Uterus (tissue), 4 donors: ENCODE measurements around the gene TOM1L1. TPM values are rescaled to one million over a fixed set of nuclear protein-coding genes. Genes with fewer than 3 reads are reported as not detected.
A peak's percentile ranks its signal among the peaks of the same experiment; 100 is the strongest.

Experiments
- DNase-seq, 2 donors: peaks; one replicate each; pipeline ENCODE4 v3.0.0-alpha.2; 2019 to 2020
- H3K27ac ChIP-seq, 2 donors: fragments of 200-600 bp; sonication (generic); 1 replicate in 1 of 2; 2 replicates in 1 of 2; pipeline ENCODE4 v1.5.1; 2016 to 2018
- H3K27me3 ChIP-seq, 2 donors: fragments of 200-600 bp; sonication (generic); one replicate each; pipeline ENCODE4 v1.5.1; 2018 to 2019; ENCODE audit warnings: control low read depth in 1 of 2
- H3K36me3 ChIP-seq, 2 donors: fragments of 200-600 bp; sonication (generic); one replicate each; pipeline ENCODE4 v1.5.1; 2019; ENCODE audit warnings: control low read depth in 1 of 2
- H3K4me1 ChIP-seq, 2 donors: fragments of 200-600 bp; sonication (generic); one replicate each; pipeline ENCODE4 v1.5.1; 2018 to 2019; ENCODE audit warnings: control low read depth in 1 of 2
- H3K4me3 ChIP-seq, 2 donors: fragments of 200-600 bp; sonication (generic); 1 replicate in 1 of 2; 2 replicates in 1 of 2; pipeline ENCODE4 v1.5.1; 2018 to 2019; ENCODE audit warnings: mild to moderate bottlenecking in 1 of 2
- H3K9me3 ChIP-seq, 2 donors: fragments of 200-600 bp; sonication (generic); one replicate each; pipeline ENCODE4 v1.5.1; 2019; ENCODE audit warnings: control low read depth in 1 of 2
- CTCF ChIP-seq, 4 experiments: fragments of 200-600 bp in 2 of 4; fragments of 450-650 bp in 2 of 4; sonication (generic) in 2 of 4; IDR thresholded peaks; one replicate each; pipeline ENCODE4 v1.5.1; 2016 to 2019; ENCODE audit warnings: antibody characterized with exemption in 4 of 4, mild to moderate bottlenecking in 2 of 4, moderate library complexity in 1 of 4
- POLR2A ChIP-seq, 2 donors: fragments of 450-650 bp; IDR thresholded peaks; one replicate each; pipeline ENCODE4 v1.6.1; 2016; ENCODE audit warnings: antibody characterized with exemption in 2 of 2, mild to moderate bottlenecking in 1 of 2, moderate library complexity in 1 of 2
- intact Hi-C: fragments of 100-400 bp; cut with DNase I; formaldehyde crosslinking; loops from one replicate; pipeline ENCODE4 v1.15.1; 2023; ENCODE audit warnings: low total_unique reads
- total RNA-seq, 4 donors: library from RNA; depleted of rRNA in 3 of 4; stranded (reverse); fragments of >200 nt in 3 of 4; gene quantifications; one replicate each; pipeline versions ENCODE4 v1.1.0 to v1.2.4, GENCODE V29; 2014 to 2023
- donor health status: DM: yes; HTN: yes; CAD: no.

TOM1L1 gene
- total RNA-seq, 4 donors from 2014 or later = 3.1 to 37.1 (median 20.9) TPM

- intact Hi-C loops = no loop called here
- no peak for TF ChIP-seq POLR2A (IDR thresholded peaks at IDR 0.05)
- no peak for TF ChIP-seq CTCF (IDR thresholded peaks at IDR 0.05)
- Histone ChIP-seq H3K27ac (no peak overlapping the region), H3K4me1 (no peaks in the 10 kb centered on the region), H3K9me3 (no peaks in the 10 kb centered on the region), H3K4me3 (no peak overlapping the region), H3K27me3 (no peaks in the 10 kb centered on the region), H3K36me3 (no peaks in the 10 kb centered on the region)
- no peak for DNase-seq
These were observed 89.5 kb downstream of the TOM1L1 start for GRCh38 chr17:54990118-54990517.

GRCh38 chr17:54991567-54991966 is 90.9 kb downstream of the TOM1L1 start:
- intact Hi-C loops = no loop called here
- no peak overlapping the region for H3K27ac ChIP-seq
- TF ChIP-seq CTCF (IDR thresholded peaks at IDR 0.05) (no peak), POLR2A (IDR thresholded peaks at IDR 0.05) (no peak)

GRCh38 chr17:54992797-54993639 is 92.4 kb downstream of the TOM1L1 start:
- DNase-seq = no peak

More at GRCh38 chr17:54991567-54991966, 90.9 kb downstream of the TOM1L1 start:
- Histone ChIP-seq H3K9me3 (no peaks in the 10 kb centered on the region), H3K4me3 (no peak overlapping the region), H3K36me3 (no peaks in the 10 kb centered on the region), H3K27me3 (no peaks in the 10 kb centered on the region), H3K4me1 (no peaks in the 10 kb centered on the region)
- DNase-seq = no peak

GRCh38 chr17:54996441-54996840 is 95.8 kb downstream of the TOM1L1 start:
- Histone ChIP-seq H3K4me1 (no peaks in the 10 kb centered on the region), H3K27me3 (no peaks in the 10 kb centered on the region), H3K36me3 (no peaks in the 10 kb centered on the region), H3K4me3 (no peak overlapping the region), H3K9me3 (no peaks in the 10 kb centered on the region), H3K27ac (no peak overlapping the region)
- no peak for TF ChIP-seq POLR2A (IDR thresholded peaks at IDR 0.05)
- no peak for TF ChIP-seq CTCF (IDR thresholded peaks at IDR 0.05)
- no peak for DNase-seq
- intact Hi-C loops = no loop called here

More at GRCh38 chr17:54992797-54993639, 92.4 kb downstream of the TOM1L1 start:
- no peak overlapping the region for H3K27ac ChIP-seq
- H3K36me3 ChIP-seq = no peaks in the 10 kb centered on the region
- TF ChIP-seq POLR2A (IDR thresholded peaks at IDR 0.05) (no peak), CTCF (IDR thresholded peaks at IDR 0.05) (peak; percentile 53 to 64 (median 60))
- H3K27me3 ChIP-seq = no peaks in the 10 kb centered on the region
- no peak overlapping the region for H3K4me3 ChIP-seq
- intact Hi-C loops = no loop called here
- H3K4me1 ChIP-seq = no peaks in the 10 kb centered on the region
- H3K9me3 ChIP-seq = no peaks in the 10 kb centered on the region

GRCh38 chr17:55002458-55002857 is 101.8 kb downstream of the TOM1L1 start:
- no peak overlapping the region for H3K4me3 ChIP-seq
- H3K36me3 ChIP-seq = no peaks in the 10 kb centered on the region
- no peak overlapping the region for H3K27ac ChIP-seq
- no peak for TF ChIP-seq CTCF (IDR thresholded peaks at IDR 0.05)
- no peaks in the 10 kb centered on the region for H3K27me3 ChIP-seq
- DNase-seq = no peak
- intact Hi-C loops = loop anchor here (10.0 kb wide), 1 partner anchor 1368 kb away; no protein-coding TSS in a partner anchor
- H3K4me1 ChIP-seq = no peaks in the 10 kb centered on the region
- H3K9me3 ChIP-seq = no peaks in the 10 kb centered on the region
